GM19240 (cell line): ENCODE results near the gene SUCLG2.

Experiments used
- DNase-seq: peaks from one replicate; pipeline ENCODE4 v3.0.0; 2011; ENCODE audit warnings: low spot score; ENCODE audit not compliant: insufficient read length

The SUCLG2 gene

GRCh38 chr3:67325231-67325630 is 329.2 kb downstream of the SUCLG2 start:
- no peak for DNase-seq
